ENCODE data around the gene ADAM33. TPM values are rescaled to one million over a fixed set of nuclear protein-coding genes. Genes with fewer than 3 reads are reported as not detected.

ADAM33 gene
- total RNA-seq, 1 experiment from 2014 or later: not detected

DNA sequence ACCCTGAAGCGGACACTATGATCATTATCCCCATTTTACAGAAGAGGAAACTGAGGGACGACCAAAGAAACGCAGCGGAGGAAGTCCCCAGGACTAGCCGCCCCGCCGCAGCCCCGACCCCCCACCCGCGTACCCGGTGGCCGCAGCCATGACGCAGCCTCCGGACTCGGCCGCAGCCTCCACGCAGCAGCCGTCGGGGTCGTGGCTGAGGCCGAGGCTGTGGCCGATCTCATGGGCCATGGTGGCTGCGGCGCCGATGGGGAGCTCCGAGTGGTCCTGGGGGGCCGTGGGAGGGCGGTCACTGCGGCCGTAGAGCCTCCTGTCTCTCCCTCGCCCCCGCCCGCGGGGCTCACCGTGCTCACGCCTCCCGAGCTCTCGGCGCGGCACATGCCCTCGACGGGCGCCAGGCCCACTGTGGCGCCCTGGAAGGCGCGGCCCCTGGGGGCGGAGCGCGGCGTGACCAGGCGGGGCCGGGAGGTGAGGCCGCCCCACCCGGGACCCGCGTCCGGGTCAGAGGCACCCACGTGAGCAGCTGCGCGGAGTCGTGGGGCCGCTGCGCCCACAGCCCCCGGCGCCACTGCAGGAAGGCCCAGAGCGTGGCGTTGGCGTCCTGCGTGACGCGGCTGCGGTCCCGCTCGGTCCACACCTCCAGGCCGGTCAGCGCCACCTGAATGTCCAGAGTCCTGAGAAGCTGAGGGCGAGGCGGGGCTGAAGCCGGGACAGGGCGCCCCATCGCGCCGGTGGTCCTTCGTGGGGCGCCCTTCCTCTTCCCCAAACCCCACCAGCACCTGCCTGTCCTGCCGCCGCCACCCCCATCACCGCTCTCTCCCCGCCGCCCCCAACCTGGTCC lies 8.4 kb downstream of the ADAM33 start:
- no peak overlapping the region for H3K27ac Mint-ChIP-seq (ENCODE audit: low read depth, unreplicated experiment)
- intact Hi-C loops (cut with micrococcal nuclease): loop anchor here (10.0 kb wide), 1 partner anchor 109 kb away; no protein-coding TSS in a partner anchor
- H3K4me1 Mint-ChIP-seq (ENCODE audit: insufficient read depth, unreplicated experiment): no peaks in the 10 kb centered on the region
- no peaks in the 10 kb centered on the region for H3K9me3 Mint-ChIP-seq (ENCODE audit: unreplicated experiment)
- no peak overlapping the region for H3K4me3 Mint-ChIP-seq (ENCODE audit: unreplicated experiment)
- no TSS peak for BruUV-seq (replicated peaks)
- DNase-seq (ENCODE audit: unreplicated experiment): no peak
- POLR2A ChIA-PET: interaction anchor here (1.1 to 1.6 kb wide), 2 partner anchors 14 to 111 kb away, joined by 3 read pairs; no protein-coding TSS in a partner anchor
- TF ChIP-seq, protein P1, sequence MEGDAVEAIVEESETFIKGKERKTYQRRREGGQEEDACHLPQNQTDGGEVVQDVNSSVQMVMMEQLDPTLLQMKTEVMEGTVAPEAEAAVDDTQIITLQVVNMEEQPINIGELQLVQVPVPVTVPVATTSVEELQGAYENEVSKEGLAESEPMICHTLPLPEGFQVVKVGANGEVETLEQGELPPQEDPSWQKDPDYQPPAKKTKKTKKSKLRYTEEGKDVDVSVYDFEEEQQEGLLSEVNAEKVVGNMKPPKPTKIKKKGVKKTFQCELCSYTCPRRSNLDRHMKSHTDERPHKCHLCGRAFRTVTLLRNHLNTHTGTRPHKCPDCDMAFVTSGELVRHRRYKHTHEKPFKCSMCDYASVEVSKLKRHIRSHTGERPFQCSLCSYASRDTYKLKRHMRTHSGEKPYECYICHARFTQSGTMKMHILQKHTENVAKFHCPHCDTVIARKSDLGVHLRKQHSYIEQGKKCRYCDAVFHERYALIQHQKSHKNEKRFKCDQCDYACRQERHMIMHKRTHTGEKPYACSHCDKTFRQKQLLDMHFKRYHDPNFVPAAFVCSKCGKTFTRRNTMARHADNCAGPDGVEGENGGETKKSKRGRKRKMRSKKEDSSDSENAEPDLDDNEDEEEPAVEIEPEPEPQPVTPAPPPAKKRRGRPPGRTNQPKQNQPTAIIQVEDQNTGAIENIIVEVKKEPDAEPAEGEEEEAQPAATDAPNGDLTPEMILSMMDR (IDR thresholded peaks at IDR 0.05; ENCODE audit: unreplicated experiment): no peak
- no peaks in the 10 kb centered on the region for H3K36me3 Mint-ChIP-seq (ENCODE audit: insufficient read depth, unreplicated experiment)
- peaks cover 50% of the 10 kb centered on the region for H3K27me3 Mint-ChIP-seq (ENCODE audit: insufficient read depth, unreplicated experiment)
- CTCF ChIA-PET: interaction anchor here (0.7 to 8.9 kb wide), 6 partner anchors 14 to 373 kb away, joined by 3 to 154 read pairs (median 3); partner anchors contain the start of gene ADISSP

DNA sequence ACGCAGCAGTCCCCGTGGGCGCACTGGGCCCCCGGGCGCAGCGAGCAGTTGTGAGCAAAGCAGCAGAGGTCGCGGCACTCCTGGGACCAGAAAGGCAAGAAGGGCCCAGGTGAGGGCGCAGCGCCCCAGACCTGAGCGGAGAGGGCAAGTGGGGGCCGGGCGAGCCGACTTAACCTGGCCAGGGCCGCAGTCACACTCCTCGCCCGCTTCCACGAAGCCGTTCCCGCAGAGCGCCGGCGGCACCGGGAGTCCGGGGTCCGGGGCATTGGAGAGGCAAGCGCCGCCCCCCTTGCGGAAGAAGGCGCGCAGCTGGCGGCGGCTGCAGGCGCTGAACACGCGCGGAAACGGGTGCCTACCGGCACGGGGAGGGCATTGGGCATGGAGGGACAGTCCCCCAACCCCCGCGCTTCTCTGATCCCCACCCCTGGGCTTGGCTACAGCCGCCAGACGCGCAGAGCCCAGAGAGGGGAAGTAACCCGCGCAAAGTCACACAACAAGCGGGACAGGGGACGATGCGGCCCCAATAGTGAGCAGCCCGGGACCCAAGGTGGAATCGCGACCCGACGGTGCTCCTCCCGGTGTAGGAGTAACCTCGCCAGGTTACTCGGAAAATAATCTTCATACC lies 9.2 kb downstream of the ADAM33 start:
- Mint-ChIP-seq H3K27ac (ENCODE audit: low read depth, unreplicated experiment) (no peak overlapping the region), H3K36me3 (ENCODE audit: insufficient read depth, unreplicated experiment) (no peaks in the 10 kb centered on the region), H3K4me3 (ENCODE audit: unreplicated experiment) (no peak overlapping the region), H3K9me3 (ENCODE audit: unreplicated experiment) (no peaks in the 10 kb centered on the region), H3K27me3 (ENCODE audit: insufficient read depth, unreplicated experiment) (peaks cover 50% of the 10 kb centered on the region), H3K4me1 (ENCODE audit: insufficient read depth, unreplicated experiment) (no peaks in the 10 kb centered on the region)
- TF ChIP-seq, protein P1 (IDR thresholded peaks at IDR 0.05; ENCODE audit: unreplicated experiment): no peak
- POLR2A ChIA-PET: no interaction called here
- DNase-seq (ENCODE audit: unreplicated experiment): no peak
- no TSS peak for BruUV-seq (replicated peaks)
- intact Hi-C loops (cut with micrococcal nuclease): loop anchor here (10.0 kb wide), 1 partner anchor 108 kb away; no protein-coding TSS in a partner anchor
- CTCF ChIA-PET: interaction anchor here (0.7 to 8.9 kb wide), 5 partner anchors 13 to 373 kb away, joined by 3 to 154 read pairs (median 3); no protein-coding TSS in a partner anchor

DNA sequence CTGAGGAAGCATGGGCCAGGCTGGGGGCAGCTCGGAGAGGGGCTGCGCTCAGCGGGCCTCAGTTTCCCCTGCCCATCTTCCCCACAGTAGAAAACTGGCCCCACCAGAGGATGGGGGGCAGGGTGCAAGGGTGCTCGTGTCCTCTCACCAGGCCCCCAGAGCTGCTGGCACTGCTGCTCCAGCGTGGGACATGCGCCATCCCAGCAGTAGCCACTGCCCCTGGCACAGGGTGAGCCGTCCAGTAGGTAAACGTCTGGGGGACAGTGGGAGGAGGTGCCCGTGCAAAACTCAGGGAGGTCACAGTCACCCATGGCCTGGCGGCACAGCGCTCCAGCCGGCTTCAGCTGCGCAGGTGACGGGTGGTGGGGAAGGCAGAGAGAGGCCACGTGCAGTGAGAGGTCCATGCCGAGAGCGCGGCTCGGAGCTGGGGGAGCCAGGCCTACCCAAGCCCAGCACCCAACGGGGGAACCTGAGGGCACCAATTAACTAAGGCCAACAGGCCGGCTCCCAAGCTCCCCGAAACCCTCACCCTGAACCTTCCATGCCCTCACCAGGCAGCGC lies 9.7 kb downstream of the ADAM33 start:
- Mint-ChIP-seq H3K36me3 (ENCODE audit: insufficient read depth, unreplicated experiment) (no peaks in the 10 kb centered on the region), H3K27ac (ENCODE audit: low read depth, unreplicated experiment) (no peak overlapping the region), H3K4me1 (ENCODE audit: insufficient read depth, unreplicated experiment) (no peaks in the 10 kb centered on the region), H3K4me3 (ENCODE audit: unreplicated experiment) (no peak overlapping the region), H3K9me3 (ENCODE audit: unreplicated experiment) (no peaks in the 10 kb centered on the region), H3K27me3 (ENCODE audit: insufficient read depth, unreplicated experiment) (peaks cover 50% of the 10 kb centered on the region)
- intact Hi-C loops (cut with micrococcal nuclease): loop anchor here (10.0 kb wide), 1 partner anchor 107 kb away; no protein-coding TSS in a partner anchor
- DNase-seq (ENCODE audit: unreplicated experiment): no peak
- CTCF ChIA-PET: interaction anchor here (0.6 to 2.2 kb wide), 4 partner anchors 14 to 599 kb away, joined by 3 to 15 read pairs (median 4); no protein-coding TSS in a partner anchor
- POLR2A ChIA-PET: no interaction called here
- TF ChIP-seq, protein P1 (IDR thresholded peaks at IDR 0.05; ENCODE audit: unreplicated experiment): no peak
- BruUV-seq (replicated peaks): no TSS peak

All from MCF 10A (cell line).